Left renal pelvis (tissue), 4 donors: ENCODE results near the gene FOXM1. TPM values are rescaled to one million over a fixed set of nuclear protein-coding genes. Genes with fewer than 3 reads are reported as not detected.

ENCODE experiments used
- DNase-seq, 4 donors: peaks; one replicate each; pipeline ENCODE4 v3.0.0-alpha.2; 2013; ENCODE audit warnings: low read depth in 4 of 4, low spot score in 3 of 4
- polyA plus RNA-seq, 4 donors: library from polyadenylated mRNA; unstranded; fragments of 120-200 nt; gene quantifications; one replicate each; pipeline ENCODE4 v1.2.1, GENCODE V29; 2013; ENCODE audit not compliant: insufficient read length in 4 of 4

The FOXM1 gene, protein sequence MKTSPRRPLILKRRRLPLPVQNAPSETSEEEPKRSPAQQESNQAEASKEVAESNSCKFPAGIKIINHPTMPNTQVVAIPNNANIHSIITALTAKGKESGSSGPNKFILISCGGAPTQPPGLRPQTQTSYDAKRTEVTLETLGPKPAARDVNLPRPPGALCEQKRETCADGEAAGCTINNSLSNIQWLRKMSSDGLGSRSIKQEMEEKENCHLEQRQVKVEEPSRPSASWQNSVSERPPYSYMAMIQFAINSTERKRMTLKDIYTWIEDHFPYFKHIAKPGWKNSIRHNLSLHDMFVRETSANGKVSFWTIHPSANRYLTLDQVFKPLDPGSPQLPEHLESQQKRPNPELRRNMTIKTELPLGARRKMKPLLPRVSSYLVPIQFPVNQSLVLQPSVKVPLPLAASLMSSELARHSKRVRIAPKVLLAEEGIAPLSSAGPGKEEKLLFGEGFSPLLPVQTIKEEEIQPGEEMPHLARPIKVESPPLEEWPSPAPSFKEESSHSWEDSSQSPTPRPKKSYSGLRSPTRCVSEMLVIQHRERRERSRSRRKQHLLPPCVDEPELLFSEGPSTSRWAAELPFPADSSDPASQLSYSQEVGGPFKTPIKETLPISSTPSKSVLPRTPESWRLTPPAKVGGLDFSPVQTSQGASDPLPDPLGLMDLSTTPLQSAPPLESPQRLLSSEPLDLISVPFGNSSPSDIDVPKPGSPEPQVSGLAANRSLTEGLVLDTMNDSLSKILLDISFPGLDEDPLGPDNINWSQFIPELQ
- 10 to 100 TPM; 29.1 to 36.2 (median 31.2) TPM for polyA plus RNA-seq

DNA sequence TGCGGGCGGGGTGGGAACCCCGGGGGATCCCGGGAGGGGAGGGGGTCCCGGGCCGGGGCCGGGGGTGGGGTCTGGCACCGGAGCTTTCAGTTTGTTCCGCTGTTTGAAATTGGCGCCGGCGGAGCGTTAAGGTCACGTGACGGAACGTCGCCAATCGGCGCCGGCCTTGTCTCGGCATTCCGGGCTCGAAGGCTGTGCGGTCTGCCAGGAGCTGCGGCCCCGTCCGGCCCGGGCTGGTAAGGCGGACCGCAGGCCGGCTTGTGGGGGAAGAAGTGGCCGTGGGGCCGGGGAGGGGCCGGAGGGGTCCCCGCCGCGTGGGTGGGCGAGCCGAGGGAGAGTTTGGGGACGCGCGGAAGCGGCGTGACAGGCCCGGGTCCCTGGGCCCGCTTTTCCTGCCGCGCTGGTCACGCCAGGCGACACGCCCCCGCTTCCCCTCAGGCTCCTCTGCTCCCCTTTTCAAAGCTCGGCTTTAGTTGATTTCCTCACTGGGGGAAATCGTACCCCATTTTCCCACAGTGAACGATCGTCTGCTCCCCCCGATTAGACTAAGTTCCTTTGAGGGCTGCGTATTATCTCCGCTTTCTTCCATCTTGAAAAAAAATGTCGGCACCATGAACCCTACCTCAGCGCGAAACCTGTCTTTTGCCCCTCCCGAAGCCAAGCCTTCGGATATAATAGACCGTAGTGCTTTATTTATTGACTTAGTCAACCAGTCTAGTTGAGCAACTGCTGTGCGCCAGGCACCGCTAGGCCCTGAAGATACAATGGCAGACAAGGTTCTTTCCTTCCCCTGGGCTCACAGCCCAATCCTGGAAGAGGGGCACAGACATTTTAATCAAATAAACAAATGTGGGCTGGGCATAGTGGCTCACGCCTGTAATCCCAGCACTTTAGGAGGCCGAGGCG is at the start of gene FOXM1, which contains the start of gene RHNO1:
TSS of gene FOXM1 (minus strand) at position 128 of the 906 bp plus-strand sequence. CDS start 2,696 bp downstream, outside the sequence.
TSS of gene RHNO1 (plus strand) at position 177 of the 906 bp plus-strand sequence. CDS start 8,144 bp downstream, outside the sequence.
- peak in 3 of 4 donors; percentile 81 to 83 (median 81) for DNase-seq

DNA sequence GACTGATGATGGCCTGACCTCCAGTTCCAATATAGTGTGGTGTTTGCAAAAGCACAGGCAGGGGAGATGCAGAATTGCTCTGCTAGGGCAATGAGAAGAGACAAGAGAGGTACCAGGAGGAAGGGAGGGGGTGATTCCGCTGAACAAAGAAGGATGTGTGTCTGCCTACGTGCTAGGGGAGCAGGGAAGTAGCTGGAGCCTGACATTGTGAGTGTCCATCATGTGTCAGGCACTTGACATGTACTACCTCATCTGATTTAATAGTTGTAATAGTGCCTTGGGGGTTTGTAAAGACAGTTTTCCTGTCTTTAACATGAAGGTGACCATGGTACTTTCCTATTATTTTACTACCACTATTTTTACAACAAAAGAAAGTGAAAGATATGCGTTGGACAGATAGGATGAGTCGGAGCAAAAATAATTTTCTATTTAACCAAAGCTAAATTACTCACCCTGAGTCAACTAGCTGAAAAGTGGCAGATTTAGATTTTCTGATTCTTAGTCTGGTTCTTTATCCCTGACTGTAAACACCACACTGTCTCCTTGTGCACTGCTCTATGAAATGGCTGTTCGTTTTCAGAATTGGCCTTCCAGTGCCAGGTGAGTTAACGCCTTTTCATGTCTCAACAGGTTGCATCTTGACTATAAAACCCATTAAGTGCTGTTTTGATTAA is 48.5 kb upstream of the FOXM1 start:
- no peak for DNase-seq

DNA sequence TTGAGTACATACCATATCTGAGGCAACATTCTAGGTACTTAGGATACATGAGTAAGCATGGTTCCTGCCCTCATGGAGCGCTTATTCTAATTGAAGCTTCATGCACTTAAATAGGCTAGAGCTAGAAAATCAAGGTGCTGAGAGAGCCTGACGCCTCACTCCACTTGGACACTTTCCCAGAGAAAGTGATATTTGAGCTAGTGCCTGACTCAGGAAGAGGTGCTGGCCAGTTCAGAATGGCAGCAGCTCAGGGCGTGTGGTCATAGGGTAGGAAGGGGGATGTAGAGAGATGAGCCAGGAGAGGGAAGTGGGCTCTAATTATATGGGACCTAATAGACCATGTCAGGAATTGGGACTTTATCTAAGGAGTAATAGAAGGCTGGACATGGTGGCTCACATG is 47.0 kb upstream of the FOXM1 start:
- no peak for DNase-seq

DNA sequence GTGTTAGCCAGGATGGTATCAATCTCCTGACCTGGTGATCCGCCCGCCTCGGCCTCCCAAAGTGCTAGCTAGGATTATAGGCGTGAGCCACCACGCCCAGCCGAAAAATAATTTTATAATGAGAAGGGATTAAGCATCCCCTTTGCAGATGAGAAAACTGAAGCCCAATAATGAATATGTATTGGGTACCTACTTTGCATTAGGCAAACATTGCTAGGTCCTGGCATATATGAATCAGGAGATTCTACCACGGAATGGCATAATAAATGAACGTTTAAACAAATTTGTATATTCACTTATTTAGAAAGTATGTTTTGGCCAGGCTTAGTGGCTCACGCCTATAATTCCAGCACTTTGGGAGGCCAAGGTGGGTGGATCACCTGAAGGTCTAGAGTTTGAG is 46.1 kb upstream of the FOXM1 start:
- no peak for DNase-seq

DNA sequence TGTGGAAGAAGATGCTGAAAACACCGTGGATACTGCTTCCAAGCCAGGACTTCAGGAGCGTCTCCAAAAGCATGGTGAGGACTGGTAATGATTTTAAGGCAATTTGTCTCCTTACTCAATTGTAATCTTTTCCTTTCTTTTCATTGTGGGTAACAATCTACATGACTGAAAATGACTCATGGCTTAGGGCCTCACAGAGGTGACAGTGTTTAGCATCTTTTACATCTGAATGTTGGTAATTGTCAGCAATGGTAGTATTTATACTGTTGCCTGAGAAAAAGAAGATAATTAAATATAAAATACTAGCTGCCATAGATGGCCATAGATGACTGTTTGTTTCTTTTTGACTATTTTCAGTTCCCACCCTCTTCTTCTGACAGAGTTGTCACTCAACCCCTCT is 45.4 kb upstream of the FOXM1 start:
- DNase-seq, result no peak

DNA sequence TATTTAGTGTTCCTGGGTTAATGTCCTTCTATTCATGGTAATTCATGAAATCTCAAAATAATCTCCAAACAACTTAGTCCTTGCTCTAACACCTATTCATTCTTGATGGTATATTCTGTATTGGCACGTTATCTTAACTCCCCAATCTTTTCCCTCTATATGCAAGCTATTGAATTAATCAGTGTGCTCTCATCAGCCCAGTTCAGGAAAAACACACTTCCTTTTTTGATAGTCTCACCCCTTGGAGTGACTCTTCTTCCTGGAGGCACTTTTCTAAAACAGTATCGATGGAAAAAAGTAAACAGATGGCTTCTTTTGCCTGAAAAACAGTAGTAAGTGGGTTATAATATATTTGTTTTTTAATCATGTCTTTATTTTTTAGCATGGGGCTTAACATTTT is 42.3 kb upstream of the FOXM1 start:
- no peak for DNase-seq

DNA sequence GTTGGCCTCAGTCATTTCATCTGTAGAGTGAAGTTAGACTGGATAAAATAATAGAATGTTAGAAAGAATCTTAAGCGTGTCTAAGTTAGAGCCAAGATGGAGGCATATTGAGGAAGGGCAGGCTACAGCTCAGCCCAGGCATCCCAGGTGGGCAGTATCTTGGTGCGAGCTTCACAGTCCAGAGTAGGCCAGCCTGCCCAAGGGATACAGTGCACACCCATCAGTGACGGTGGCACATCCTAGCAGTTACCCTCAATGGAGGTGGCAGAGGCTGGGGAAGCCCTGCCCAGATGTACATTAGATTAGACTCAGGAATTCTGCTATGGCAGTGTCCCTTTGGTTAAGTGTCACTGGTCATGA is 35.2 kb upstream of the FOXM1 start:
- DNase-seq, result no peak

DNA sequence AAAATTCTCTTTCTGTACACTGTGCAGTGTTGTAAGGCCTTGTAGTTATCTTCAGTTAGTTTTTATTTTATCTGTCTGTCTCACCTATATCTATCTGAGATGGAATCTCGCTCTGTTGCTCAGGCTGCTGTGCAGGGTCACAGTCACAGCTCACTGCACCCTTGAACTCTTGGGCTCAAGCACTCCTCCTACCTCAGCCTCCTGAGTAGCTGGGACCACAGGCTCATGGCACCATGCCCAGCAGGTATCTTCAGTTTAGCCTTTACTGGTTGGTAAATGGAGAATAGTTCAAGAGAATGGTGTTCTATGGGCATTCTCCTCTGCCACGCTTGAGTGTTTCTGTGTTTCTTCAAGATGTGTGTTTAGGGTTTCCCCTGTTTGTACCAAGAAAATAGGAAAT is 27.3 kb upstream of the FOXM1 start:
- DNase-seq, result no peak

DNA sequence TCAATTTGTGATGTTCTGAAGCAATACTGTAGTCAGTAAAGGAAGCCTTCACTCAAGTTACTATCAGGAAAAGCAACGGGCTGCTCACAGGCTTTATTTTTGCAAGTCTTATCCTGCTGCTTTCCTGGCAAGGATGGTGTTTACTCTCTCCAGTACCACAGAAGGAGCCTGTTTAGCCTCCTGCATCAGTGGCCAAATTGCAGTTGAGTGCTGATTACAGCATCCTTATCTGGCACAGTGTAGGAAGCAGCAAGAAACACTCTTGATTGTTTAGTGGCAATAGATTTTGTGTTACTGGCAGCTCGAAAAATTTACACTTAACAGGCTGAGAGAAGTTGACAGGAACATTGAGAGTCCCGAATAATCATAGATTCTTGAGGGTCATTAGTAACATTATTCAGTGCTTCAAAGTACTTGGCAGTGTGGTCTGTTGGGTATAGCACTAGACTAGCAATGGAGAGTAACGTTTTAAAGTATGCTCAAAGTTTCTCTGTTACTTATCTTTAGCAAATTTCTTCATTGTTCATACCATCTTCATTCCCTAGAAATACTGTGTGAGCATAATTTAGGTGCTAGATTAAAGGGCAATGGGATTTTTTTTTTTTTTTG is 25.4 kb upstream of the FOXM1 start:
- DNase-seq, result no peak

DNA sequence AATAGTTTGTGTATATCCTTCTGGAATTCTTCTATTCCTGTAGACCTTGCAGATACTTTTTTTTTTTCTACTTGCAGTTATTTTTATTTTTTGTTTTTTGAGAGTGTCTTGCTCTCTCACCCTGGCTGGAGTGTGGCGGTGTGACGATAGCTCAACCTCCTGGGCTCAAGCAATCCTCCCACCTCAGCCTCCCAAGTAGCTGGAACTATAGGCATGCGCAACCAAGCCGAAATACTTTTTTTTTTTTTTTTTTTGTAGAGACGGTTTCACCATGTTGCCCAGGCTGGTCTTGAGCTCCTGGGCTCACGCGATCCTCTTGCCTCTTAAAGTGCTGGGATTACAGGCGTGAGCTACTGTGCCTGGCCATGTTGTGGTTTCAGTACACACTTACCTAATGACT is 23.7 kb upstream of the FOXM1 start:
- DNase-seq, result no peak

DNA sequence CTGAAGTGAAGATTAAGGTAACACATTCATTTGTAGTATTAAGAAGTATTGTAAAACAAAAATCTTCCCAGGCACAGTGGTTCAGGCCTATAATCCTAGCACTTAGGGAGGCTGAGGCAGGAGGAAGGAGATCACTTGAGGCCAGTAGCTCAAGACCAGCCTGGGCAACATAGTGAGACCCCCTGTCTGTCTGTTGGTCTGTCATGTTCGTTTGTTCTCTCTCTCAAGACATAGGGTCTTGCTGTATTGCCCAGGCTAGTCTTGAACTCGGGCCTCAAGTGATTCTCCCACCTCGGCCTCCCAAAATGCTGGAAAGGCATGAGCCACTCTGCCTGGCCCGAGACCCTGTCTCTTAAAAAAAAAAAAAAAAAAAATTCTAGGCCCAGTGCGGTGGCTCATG is 20.4 kb upstream of the FOXM1 start:
- no peak for DNase-seq

DNA sequence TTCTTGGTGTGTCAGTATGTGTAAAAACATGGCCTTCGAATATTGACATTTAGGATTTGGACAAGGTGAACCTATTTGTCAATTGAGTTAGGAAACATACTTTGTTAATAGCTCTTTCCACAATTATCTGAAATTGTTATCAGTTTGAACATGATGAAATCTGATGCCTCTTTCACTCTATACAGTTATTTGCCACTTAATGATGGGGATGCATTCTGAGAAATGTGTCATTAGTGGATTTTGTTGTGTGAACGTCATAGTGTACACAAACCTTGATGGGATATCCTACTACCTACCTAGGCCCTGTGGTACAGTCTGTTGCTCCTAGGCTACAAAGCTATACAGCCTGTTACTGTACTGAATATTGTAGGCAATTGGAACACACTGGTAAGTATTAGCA is 18.5 kb upstream of the FOXM1 start:
- DNase-seq, result no peak

DNA sequence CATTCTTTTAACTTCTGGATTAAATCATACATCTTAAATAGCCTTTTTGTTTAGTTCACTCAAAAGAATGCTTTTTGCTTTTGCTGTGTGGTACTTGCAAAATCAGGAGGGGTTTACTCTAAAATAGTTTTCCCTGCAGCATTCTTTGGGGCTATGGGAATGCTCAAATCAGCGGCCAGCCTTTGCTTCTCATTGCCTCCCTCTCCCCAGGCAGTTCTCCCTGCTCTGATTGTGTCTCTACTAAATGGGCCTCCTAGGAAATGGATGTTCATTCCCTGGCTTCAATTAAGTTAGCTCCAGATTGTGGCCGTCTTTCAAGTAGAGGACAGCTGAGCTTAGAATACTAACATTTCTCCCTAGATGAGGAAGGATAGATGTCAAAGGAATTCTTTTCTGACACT is 18.1 kb upstream of the FOXM1 start:
- no peak for DNase-seq

DNA sequence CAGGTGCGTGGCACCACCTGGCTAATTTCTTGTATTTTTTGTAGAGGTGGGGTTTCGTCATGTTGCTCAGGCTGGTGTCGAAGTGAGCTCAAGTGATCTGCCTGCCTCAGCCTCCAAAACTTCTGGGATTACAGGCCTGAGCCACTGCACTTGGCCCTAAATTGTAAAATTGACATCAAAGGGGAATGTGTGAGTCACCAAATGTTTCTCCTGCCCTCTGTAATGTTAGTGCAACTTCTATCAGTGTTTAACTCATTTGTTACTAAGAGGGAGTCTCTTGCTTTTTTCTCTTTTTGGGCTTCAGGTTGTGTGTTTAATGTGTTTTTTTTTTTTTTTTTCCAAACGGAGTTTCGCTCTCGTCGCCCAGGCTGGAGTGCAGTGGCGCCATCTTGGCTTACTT is 16.0 kb upstream of the FOXM1 start:
- DNase-seq, result no peak

DNA sequence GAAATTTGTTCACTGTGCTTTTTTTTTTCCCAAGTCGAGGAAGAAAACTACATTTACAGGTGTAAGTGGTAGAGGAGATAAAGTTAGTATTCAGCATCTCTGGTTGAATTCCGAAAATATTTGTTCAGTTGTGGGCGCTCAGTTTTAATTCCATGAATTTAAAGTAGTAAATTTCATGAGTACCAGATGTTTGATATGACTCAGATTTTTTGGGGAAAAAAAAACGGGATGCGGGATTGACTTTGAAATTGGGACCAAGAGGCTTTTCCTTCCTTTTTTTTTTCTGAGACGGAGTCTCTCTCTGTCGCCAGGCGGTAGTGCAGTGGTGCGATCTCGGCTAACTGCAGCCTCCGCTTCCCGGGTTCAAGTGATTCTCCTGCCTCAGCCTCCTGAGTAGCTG is 15.3 kb upstream of the FOXM1 start:
- no peak for DNase-seq

DNA sequence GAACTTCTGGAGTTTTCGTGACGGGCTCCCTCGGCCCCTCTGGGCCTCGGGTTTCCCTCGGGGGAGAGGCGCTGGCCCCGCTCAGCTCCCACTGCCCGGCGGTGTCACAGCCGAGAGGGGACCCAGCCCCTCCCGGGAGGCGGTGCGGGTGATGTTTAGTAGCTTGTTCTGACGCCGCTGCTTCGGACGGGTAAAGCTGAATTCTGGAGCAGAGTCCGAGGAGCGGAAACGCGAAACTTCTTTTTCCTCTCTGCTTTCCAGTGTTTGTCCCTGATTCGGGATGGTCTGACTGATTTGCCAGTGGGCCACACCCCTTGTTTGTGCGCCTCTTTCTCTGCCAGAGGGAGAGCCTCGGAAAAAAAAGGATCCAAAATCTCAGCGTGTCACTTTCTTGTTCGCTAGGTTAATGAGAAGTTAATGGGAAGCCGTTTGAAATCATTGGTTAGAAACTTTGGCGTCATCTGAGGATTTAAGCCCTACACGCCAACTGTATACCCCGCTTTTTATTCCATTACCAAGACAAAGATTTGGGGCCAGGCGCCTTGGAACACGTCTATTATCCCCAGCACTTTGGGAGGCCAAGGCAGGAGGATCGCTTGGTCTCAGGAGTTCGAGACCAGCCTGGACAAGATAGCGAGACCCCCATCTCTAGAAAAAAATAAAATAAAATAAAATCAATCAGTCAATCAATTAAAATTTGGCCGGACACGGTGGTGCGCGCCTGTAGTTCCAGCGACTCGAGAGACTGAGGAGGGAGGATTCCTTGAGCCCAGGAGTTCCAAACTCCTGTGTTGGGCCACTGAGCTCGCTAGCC is 14.5 kb upstream of the FOXM1 start:
- peak in 2 of 4 donors; percentile 51 to 53 for DNase-seq

DNA sequence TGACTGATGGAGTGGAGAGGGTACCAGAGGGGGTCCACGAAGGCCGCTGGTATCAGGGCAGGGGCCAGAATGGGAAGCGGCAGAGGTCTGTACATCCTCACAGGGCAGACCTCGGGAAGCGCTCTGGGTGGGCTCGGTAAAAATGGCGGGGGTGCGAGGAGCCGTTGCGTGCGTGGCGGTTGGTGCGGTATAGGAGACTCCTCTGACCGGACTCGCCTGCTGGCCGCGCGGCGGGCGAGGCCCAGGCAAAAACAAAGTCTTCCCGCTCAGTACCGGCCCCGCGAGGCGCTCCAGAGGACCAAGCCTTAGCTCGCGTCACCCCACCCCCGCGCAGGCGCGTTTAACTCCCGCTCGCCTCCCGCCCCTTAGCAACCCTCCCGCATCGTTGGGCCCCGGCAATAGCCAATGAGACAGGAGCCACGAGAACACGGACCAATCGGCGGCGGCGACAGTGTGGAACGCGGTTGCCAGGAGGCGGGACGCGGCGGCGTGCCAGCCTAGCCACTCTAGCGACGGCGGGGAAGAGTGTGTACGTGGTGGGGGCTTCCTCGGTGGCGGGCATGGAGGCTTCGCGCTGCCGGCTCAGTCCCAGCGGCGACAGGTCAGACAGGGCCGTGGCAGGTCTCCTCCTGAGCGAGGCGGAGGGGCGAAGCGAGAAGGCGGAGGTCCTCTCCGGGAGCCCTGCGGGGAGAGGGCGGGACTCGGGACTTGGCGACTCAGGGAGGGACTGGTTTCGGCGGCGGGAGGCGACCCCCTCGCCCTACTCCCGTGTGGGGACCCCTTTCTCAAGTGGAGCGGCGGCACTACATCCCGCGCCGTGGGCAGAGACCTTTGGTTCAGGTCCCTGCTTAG is 13.6 kb upstream of the FOXM1 start, which contains the start of gene TULP3:
TSS of gene TULP3 (plus strand) at position 504 of the 852 bp plus-strand sequence. CDS start at position 561, 57 bp downstream.
- DNase-seq, result peak; percentile 94 to 96 (median 95)

DNA sequence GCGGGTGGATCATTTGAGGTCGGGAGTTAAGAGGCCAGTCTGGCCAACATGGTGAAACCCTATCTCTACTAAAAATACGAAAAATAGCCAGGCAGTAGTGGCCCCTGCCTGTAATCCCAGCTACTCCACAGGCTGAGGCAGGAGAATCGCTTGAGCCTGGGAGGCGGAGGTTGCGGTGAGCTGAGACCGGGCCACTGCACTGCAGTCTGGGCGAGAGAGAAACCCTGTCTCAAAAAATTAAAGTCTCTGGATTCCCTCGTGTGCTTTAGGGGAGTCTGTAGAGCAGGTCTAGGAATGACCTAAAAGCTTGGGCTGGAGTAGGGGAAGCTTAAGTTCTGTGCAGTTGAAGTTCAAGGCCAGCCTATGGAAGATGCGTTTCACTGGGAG is 13.0 kb upstream of the FOXM1 start:
- no peak for DNase-seq
